ENCODE data around the gene THOC7. TPM values are rescaled to one million over a fixed set of nuclear protein-coding genes. Genes with fewer than 3 reads are reported as not detected.

The THOC7 gene
- 100 to 1,000 TPM in 1 of 3 donors, 10 to 100 TPM in 2; 84.5 to 101 (median 95.6) TPM for polyA plus RNA-seq (ENCODE audit: insufficient read length in 3 of 3)

DNA sequence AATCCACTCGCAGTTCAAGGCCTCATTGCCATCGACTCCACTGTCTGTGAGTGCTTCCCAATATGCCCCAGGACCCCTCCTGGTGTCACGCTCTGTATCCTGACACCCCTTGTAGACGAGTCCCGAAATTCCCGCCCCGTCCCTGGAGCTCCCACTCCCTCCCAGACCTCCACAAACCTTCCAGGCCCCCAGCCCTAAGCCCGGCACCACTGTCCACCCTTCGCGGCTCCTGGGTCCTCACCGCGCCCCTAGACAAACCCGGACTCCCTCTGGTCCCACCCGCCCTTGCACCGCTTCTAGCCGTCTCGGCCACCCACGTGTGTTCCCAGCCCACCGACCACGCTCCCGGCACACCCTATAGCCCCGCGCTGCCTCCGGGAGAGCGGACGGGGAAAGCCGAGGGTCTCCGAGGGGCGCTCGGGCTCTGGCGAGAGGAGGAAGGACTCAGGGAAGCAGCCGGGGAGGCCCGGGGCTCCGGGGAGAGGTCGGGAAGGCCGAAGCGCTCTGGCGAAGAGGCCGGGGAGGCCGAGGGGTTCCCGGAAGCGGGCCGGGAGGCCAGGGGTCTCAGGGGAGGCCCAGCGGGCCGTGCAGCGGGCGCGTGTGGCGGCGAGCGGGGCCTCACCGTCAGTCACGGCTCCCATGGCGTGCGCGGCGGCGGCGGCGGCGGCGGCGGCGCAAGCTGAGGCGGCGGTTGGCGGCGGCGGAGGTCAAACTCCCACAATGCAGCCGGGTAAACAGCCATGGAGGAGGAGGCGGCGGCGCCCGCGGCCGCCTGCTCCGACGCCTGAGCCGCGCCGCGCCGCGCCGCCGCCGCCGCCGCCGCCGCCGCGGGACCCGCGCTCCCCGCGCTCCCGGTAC is at the start of gene THOC7, which contains the start of gene ATXN7:
THOC7 (minus strand) TSS at position 656 of the 858 bp plus-strand sequence; CDS start at position 641, 15 bp downstream.
ATXN7 (plus strand) TSS at position 718 of the 858 bp plus-strand sequence. CDS start 48,732 bp downstream, outside the sequence.
- DNase-seq (ENCODE audit: low read depth in 3 of 3, low spot score in 2 of 3), result peak in 1 of 3 donors; percentile 32

DNA sequence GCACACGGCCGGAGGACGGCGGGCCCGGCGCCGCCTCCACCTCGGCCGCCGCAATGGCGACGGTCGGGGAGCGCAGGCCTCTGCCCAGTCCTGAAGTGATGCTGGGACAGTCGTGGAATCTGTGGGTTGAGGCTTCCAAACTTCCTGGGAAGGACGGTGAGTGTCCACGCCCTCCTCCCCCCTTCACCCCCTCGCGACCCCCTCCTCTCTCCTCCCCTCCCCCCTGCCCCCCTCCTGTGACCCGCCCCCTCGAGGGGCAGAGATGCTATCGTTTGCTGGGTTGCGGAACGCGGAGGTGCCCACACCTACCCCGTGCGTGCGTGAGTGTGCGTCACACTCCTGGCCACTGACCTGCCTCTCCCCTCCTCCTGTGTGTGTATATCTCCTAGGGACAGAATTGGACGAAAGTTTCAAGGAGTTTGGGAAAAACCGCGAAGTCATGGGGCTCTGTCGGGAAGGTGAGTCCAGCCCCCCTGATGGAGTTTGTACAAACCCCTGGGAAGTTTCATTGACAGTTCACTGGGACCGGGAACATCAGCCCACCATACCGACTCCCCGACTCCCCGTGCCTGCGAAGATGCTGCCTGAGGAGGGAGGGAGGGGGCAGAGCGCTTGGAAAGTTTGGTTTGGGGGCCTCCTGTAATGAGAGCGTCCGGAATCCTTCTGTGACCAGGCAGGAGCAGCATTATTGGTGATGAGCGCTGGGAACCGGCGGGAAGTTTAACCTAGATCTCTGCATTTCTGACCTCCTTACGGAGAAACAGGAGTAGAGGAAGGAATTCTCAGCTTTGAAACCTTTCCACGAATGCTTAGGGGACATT is 49.4 kb upstream of the THOC7 start:
- peak; percentile 29 to 40 (median 30) for DNase-seq (ENCODE audit: low read depth in 3 of 3, low spot score in 2 of 3)

GRCh38 chr3:63911873-63912767 is 48.5 kb upstream of the THOC7 start, which contains the start of gene SCAANT1:
Gene SCAANT1, minus strand, starts transcription at chr3:63912383.
- DNase-seq (ENCODE audit: low read depth in 3 of 3, low spot score in 2 of 3), result peak; percentile 33 to 75 (median 70)

GRCh38 chr3:63911509-63911872 is 47.9 kb upstream of the THOC7 start:
- DNase-seq (ENCODE audit: low read depth in 3 of 3, low spot score in 2 of 3), result no peak

DNA sequence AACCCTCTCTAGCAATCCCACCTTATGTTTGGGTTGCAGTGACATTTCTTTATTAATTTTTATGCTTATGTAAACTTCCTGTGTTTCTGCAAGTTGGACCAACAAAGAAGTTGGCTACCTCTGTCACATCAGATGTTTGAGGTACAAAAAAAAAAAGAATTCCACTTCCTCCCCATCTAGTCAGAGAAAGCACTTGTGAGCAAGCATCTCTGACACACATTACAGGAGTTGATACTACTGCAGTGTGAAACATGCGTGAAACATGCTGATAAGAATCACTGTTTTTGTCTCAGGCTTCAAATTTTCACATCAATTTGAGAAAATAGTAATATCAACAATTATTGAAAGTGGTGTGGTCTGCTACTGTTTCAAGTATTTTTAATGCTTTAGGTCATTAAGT is 47.3 kb upstream of the THOC7 start:
- no peak for DNase-seq (ENCODE audit: low read depth in 3 of 3, low spot score in 2 of 3)

- no peak for DNase-seq (ENCODE audit: low read depth in 3 of 3, low spot score in 2 of 3)
These were observed 46.4 kb upstream of the THOC7 start for GRCh38 chr3:63910001-63910400.

DNA sequence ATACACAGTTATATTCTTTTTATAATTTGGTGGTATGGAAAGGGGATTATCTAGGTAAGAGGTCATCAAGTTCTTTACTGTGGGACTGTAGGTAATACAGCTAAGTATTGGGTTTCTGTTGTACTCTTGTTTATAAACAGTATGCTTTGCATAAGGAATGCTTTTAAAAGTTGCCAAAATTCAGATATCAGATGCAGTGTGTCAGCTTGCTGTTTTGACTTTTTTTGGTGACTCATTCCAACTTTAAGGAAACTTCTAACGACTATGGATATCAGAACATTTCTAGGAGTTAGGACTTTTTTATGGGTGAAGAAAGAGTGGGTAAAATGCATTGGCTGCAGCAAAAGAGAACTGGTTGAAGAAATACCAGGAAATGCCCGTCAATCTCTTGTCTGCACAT is 45.8 kb upstream of the THOC7 start:
- no peak for DNase-seq (ENCODE audit: low read depth in 3 of 3, low spot score in 2 of 3)

- no peak for DNase-seq (ENCODE audit: low read depth in 3 of 3, low spot score in 2 of 3)
These were observed 45.2 kb upstream of the THOC7 start for GRCh38 chr3:63908776-63909175.

DNA sequence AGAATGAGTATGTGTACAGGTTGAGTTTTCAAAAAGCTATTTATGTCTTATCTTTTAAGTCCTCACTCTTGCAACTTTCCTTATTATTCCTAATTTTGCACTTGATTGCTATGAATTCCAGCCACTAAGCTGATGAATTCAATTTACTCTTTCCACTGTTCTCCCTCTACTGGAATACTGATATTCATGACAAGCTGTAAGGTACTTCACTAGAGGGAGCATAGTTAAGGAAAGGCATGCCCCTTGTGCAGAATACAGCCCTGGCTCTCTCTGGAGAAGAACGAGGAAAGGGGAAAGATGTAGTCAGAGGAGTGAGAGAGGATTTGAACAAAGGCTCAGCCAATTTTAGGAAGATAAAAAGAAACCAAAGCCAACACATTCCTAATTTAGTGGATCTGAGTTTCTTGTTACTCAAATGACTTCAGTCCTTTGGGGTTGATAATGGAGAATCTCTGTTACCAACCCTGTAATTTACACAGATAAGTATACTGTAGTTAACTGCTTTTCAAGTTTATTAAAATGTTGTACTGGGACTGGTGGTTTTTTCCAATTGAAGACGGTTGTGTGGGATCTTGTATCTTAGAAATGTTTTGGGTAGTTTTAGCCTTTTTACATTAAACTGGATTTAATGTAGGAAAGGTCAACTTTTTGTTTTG is 44.6 kb upstream of the THOC7 start:
- DNase-seq (ENCODE audit: low read depth in 3 of 3, low spot score in 2 of 3), result no peak

DNA sequence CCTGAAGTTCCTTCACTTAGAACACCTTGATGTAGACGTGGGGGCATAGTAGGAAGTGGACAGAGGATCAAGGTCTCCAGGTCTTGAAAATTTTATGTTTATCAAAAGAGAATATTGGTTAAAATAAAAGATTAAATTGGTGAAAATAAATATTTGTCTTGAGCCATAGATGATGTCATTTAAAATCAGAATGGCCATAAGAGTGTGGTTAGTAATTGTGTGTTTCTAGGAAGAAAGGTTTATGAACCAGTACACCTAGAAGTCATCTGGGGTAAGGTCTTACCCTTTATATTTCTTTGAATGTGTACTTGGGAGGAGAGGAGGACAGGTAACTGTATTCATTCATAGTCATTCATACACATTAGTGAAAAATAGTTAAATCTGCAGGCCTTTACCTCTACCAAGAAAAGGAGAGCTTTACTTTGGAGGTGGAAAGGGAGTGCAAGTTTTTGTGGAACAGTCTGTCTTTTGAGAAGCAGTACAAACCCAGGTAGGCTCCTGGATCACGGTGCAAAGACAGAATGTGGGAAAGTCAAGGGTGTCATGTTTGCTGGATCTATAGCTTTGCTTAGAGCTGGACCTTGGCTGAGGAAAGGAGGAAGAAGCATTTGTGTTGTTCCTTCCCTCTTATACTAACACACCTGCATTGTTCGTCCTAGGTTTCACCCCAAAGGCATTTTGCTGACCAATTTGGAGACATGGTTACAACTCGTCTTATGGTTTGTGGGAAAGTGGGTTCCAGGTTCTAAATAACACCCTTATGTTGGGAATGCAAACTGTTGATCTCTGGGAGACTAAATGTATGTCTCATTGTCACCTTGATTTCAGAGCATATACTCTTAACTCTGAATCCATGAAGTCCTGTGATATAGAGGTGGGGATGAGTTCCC is 42.4 kb upstream of the THOC7 start:
- no peak for DNase-seq (ENCODE audit: low read depth in 3 of 3, low spot score in 2 of 3)

GRCh38 chr3:63900459-63900858 is 36.9 kb upstream of the THOC7 start:
- DNase-seq (ENCODE audit: low read depth in 3 of 3, low spot score in 2 of 3), result no peak

GRCh38 chr3:63900010-63900409 is 36.4 kb upstream of the THOC7 start:
- DNase-seq (ENCODE audit: low read depth in 3 of 3, low spot score in 2 of 3), result no peak

DNA sequence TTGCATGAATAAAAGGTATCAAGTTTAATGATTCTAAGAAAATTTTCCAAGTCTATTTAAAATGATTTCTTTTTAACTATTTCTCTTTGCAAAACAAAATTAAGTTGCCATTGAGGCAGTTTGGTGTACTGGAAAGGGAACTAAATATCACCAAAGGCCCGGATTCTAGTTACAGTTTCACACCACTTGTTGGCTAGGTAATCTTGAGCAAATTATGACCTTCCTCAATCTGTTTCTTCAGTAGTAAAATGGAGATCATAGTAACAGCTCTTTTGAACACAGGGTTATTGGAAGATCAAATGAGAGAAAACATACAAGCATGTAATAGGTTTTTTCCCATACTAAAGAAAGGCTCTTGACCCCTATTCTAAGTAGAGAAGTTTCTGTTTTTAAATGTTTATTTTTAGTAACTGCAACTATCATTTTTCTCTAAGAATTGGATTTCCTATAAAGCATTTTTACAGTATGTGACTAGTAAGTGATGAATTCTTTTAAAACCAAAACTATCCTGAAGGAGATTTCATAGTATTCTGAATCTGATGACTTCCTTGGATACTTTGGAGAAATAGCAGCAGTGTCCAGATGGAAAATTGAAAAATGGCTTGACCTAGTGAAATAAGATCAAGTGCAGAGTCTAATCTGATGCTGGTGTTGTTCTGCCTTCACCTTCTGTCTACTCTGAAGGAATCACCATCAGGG is 32.9 kb upstream of the THOC7 start:
- DNase-seq (ENCODE audit: low read depth in 3 of 3, low spot score in 2 of 3), result no peak

- no peak for DNase-seq (ENCODE audit: low read depth in 3 of 3, low spot score in 2 of 3)
These were observed 32.0 kb upstream of the THOC7 start for GRCh38 chr3:63895422-63896189.

DNA sequence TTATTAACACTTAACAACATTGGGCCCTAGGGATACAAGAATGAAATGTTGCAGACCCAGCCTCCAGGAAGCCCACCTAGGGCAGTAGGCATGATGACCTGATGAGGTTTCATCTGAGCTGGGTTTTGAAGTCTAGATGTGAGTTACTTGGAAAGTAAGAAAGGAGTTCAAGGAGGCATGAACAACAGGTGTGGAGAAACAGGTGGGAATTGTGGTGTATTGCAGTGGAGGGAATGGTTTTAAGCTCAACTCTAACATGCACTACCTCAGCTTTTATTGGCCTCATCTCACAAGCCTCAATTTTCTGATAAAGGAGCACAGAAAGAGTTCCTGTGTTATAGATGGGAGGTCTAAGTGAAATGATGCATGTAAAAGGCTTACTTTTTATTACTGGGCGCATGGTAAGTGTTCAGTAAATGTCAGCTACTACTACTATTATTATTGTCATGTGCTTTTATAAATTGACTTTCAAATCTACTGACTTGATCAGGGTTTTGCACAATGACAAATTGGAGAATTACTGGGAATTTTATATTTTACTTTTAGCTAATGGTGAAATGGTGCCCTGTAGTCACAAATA is 29.3 kb upstream of the THOC7 start:
- no peak for DNase-seq (ENCODE audit: low read depth in 3 of 3, low spot score in 2 of 3)

DNA sequence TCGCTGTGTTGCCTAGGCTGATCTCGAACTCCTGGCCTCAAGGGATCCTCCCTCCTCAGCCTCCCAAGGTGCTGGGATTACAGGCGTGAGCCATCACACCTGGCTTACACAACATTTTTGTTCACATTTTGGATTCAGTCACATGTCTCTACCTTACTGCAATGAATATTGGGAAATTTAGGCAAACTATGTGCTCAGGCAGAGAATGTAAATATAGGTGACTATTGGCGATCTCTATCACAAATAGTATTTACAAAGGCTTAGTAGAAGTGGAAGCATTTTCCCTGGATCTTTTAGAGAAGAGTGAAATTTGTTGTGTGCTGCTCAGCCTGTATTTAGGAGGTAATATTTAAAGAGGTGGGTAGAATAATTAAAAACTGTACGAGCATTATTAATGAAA is 27.9 kb upstream of the THOC7 start:
- no peak for DNase-seq (ENCODE audit: low read depth in 3 of 3, low spot score in 2 of 3)

GRCh38 chr3:63886858-63887257 is 23.3 kb upstream of the THOC7 start:
- no peak for DNase-seq (ENCODE audit: low read depth in 3 of 3, low spot score in 2 of 3)

Data from right renal cortex interstitium (tissue), 3 donors.